Osteoblast (primary cell): ENCODE measurements around the gene CELA1. TPM values are rescaled to one million over a fixed set of nuclear protein-coding genes. Genes with fewer than 3 reads are reported as not detected.

Source experiments
- DNase-seq: peaks from one replicate; pipeline ENCODE4 v3.0.0; 2011; ENCODE audit warnings: low spot score, mixed read lengths; ENCODE audit not compliant: insufficient read length; ENCODE audit errors: missing footprints
- H2AFZ ChIP-seq: 2 replicates; pipeline ENCODE4 v1.6.0; 2011; ENCODE audit warnings: mild to moderate bottlenecking, low read length
- H3K27ac ChIP-seq: 2 replicates; pipeline ENCODE4 v1.5.1; 2011; ENCODE audit warnings: mild to moderate bottlenecking, low read depth, low read length, moderate library complexity
- H3K27me3 ChIP-seq: 2 replicates; pipeline ENCODE4 v1.6.0; 2012; ENCODE audit warnings: mild to moderate bottlenecking, control low read depth, inconsistent platforms, low read length, moderate library complexity; ENCODE audit not compliant: insufficient read depth
- H3K36me3 ChIP-seq: 2 replicates; pipeline ENCODE4 v1.5.1; 2011; ENCODE audit warnings: mild to moderate bottlenecking, low read length, control low read depth, moderate library complexity; ENCODE audit not compliant: insufficient read depth
- H3K4me1 ChIP-seq: 2 replicates; pipeline ENCODE4 v1.5.1; 2011; ENCODE audit warnings: mild to moderate bottlenecking, low read length, control low read depth, moderate library complexity; ENCODE audit not compliant: insufficient read depth
- H3K4me2 ChIP-seq: 2 replicates; pipeline ENCODE4 v1.6.0; 2011; ENCODE audit warnings: mild to moderate bottlenecking, low read length; ENCODE audit not compliant: insufficient read depth
- H3K4me3 ChIP-seq: fragments of 200-600 bp; sonication (generic); 3 replicates; pipeline ENCODE4 v1.5.1; 2012; ENCODE audit warnings: mild to moderate bottlenecking, low read length, inconsistent platforms; ENCODE audit not compliant: insufficient read depth
- H3K79me2 ChIP-seq: 2 replicates; pipeline ENCODE4 v1.6.0; 2012; ENCODE audit warnings: mild to moderate bottlenecking, low read length, control low read depth, inconsistent platforms; ENCODE audit not compliant: insufficient read depth
- H3K9me3 ChIP-seq: 2 replicates; pipeline ENCODE4 v1.5.1; 2011; ENCODE audit warnings: low read depth, low read length, control low read depth
- H4K20me1 ChIP-seq: 2 replicates; pipeline ENCODE4 v1.6.0; 2012; ENCODE audit warnings: mild to moderate bottlenecking, low read length, control low read depth; ENCODE audit not compliant: insufficient read depth
- total RNA-seq: library from RNA; depleted of rRNA; stranded (reverse); fragments of >200 nt; gene quantifications from 2 replicates; pipeline ENCODE4 v1.2.3, GENCODE V29; 2012
- TF ChIP-seq, protein P1 (sequence below): IDR thresholded peaks from 2 replicates; pipeline ENCODE4 v1.5.1; 2011; ENCODE audit warnings: mild to moderate bottlenecking, low read depth, low read length, moderate library complexity; ENCODE audit errors: extremely low read depth

The CELA1 gene
- total RNA-seq, 1 donor = not detected

- H2AFZ ChIP-seq = peak overlapping the region; percentile 32
- no peak overlapping the region for H3K27ac ChIP-seq
- no peak for DNase-seq
- no peaks in the 10 kb centered on the region for H3K9me3 ChIP-seq
- H3K4me1 ChIP-seq = peaks cover 33% of the 10 kb centered on the region
- no peaks in the 10 kb centered on the region for H3K36me3 ChIP-seq
- no peaks in the 10 kb centered on the region for H3K27me3 ChIP-seq
- H3K4me2 ChIP-seq = peak overlapping the region; percentile 86
- no peaks in the 10 kb centered on the region for H4K20me1 ChIP-seq
- peak overlapping the region; percentile 16 for H3K4me3 ChIP-seq
- TF ChIP-seq, protein P1, sequence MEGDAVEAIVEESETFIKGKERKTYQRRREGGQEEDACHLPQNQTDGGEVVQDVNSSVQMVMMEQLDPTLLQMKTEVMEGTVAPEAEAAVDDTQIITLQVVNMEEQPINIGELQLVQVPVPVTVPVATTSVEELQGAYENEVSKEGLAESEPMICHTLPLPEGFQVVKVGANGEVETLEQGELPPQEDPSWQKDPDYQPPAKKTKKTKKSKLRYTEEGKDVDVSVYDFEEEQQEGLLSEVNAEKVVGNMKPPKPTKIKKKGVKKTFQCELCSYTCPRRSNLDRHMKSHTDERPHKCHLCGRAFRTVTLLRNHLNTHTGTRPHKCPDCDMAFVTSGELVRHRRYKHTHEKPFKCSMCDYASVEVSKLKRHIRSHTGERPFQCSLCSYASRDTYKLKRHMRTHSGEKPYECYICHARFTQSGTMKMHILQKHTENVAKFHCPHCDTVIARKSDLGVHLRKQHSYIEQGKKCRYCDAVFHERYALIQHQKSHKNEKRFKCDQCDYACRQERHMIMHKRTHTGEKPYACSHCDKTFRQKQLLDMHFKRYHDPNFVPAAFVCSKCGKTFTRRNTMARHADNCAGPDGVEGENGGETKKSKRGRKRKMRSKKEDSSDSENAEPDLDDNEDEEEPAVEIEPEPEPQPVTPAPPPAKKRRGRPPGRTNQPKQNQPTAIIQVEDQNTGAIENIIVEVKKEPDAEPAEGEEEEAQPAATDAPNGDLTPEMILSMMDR = no peak
- no peaks in the 10 kb centered on the region for H3K79me2 ChIP-seq
Observed at GRCh38 chr12:51392556-51393237, 46.2 kb upstream of the CELA1 start.

GRCh38 chr12:51391283-51392123 lies 45.0 kb upstream of the CELA1 start, which contains the start of gene GALNT6:
Gene GALNT6, minus strand, starts transcription at chr12:51391406. Its CDS starts 11,625 bp downstream, at chr12:51379781.
- TF ChIP-seq, protein P1 = no peak
- no peaks in the 10 kb centered on the region for H3K36me3 ChIP-seq
- peak within 1 kb of the TSS; percentile 86 for H3K4me2 ChIP-seq
- no peaks in the 10 kb centered on the region for H4K20me1 ChIP-seq
- H3K4me3 ChIP-seq = peak within 1 kb of the TSS; percentile 73
- no peaks in the 10 kb centered on the region for H3K79me2 ChIP-seq
- H2AFZ ChIP-seq = peak within 1 kb of the TSS; percentile 81
- no peaks in the 10 kb centered on the region for H3K27me3 ChIP-seq
- H3K4me1 ChIP-seq = peaks cover 34% of the 10 kb centered on the region
- H3K27ac ChIP-seq = no peak within 1 kb of the TSS
- no peaks in the 10 kb centered on the region for H3K9me3 ChIP-seq
- peak; percentile 83 for DNase-seq

GRCh38 chr12:51390891-51391282 lies 44.4 kb upstream of the CELA1 start:
- Histone ChIP-seq H3K4me3 (peak overlapping the region; percentile 73), H3K27me3 (no peaks in the 10 kb centered on the region), H4K20me1 (no peaks in the 10 kb centered on the region), H3K9me3 (no peaks in the 10 kb centered on the region), H2AFZ (peak overlapping the region; percentile 80), H3K79me2 (no peaks in the 10 kb centered on the region), H3K36me3 (no peaks in the 10 kb centered on the region), H3K27ac (no peak overlapping the region), H3K4me2 (peak overlapping the region; percentile 86), H3K4me1 (peaks cover 34% of the 10 kb centered on the region)
- TF ChIP-seq, protein P1 = no peak
- peak; percentile 65 for DNase-seq

DNA sequence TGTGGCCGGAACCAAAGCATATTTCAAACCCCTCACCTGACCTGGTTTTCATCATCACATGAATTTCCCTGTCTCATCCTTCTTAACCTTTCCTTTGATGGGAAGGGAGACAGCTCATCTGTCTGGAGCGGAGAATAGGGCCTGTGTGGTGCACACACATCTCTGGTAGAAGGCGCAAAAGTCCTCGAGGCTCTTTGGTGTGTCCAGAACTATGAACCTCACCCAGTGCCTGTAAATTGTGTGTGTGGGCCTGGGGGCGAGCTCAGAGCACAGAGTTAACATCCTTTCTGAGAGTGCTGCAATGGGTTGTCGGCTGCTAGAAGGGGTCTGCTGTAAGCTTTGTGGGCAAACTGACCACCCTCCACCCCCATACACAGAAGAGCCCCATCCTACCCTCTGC lies 44.0 kb upstream of the CELA1 start:
- H3K36me3 ChIP-seq = no peaks in the 10 kb centered on the region
- peak; percentile 53 for DNase-seq
- TF ChIP-seq, protein P1 = no peak
- H3K4me2 ChIP-seq = peak overlapping the region; percentile 86
- H4K20me1 ChIP-seq = no peaks in the 10 kb centered on the region
- H3K79me2 ChIP-seq = no peaks in the 10 kb centered on the region
- H2AFZ ChIP-seq = peak overlapping the region; percentile 80
- no peak overlapping the region for H3K27ac ChIP-seq
- peaks cover 34% of the 10 kb centered on the region for H3K4me1 ChIP-seq
- H3K9me3 ChIP-seq = no peaks in the 10 kb centered on the region
- H3K27me3 ChIP-seq = no peaks in the 10 kb centered on the region
- H3K4me3 ChIP-seq = no peak overlapping the region
